NCI-H526 (cell line): Measurements from ENCODE around the gene METTL23.

ENCODE experiments used
- DNase-seq, 2 experiments: peaks; one replicate each; lab custom pipeline; 2025; lab: John Stamatoyannopoulos, UW

Gene METTL23

DNA sequence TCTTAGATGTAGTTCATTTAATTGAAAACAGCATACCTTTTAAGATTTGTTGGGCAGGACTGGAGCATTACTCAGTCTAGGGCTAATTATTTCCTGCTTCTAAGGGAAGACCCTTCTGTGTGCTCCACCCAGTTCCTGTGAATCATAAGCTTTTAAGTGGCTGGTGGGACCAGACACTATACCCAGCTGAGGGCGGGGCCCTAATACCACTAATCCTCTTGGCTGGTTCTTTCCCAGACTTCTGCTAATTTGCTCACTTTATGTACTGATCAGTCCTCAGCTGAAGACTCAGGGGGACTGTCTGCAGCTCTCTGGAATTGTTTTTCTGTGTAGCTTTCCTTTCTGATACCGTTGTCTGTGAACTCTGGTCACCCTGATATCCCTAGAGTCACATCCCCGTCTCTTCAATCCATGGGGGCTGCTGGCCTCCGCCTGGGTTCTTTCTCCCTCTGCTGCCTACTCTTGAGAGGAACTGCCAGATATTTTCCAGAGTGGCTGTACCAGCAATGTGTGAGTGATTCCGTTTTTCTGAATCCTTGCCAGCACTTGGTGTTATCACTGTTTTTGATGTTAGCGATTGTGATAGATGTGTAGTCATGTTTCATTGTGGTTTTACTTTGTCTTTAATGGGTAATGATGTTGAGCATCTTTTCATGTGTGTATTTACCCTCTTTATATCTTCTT, 46.3 kb downstream of the METTL23 start:
- DNase-seq: no peak

DNA sequence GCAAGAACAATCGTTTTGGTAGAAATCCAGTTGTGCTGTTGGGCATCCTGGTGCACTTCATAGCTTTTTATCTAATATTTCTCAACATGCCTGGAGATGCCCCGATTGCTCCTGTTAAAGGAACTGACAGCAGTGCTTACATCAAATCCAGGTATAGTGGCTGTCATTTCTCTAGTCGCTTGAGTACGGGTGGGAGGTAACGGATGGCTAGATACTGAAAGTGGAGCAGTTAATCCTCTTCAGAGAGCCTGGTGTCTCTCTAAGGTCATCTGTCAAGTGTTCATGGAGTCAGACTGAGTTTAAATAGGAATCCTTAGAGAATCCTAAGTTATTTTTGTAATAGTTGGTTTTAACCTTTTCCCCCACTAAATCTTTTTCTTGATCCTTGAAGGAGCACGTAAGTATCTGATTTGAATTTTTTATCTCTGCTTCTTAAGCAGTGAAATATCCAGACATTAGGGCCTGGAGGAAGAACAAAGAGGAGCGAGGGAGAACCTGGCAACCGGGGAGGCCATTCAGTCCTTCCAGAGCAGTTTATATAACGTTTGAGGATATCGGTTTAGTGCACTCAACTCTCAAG, 48.5 kb downstream of the METTL23 start:
- DNase-seq: no peak

DNA sequence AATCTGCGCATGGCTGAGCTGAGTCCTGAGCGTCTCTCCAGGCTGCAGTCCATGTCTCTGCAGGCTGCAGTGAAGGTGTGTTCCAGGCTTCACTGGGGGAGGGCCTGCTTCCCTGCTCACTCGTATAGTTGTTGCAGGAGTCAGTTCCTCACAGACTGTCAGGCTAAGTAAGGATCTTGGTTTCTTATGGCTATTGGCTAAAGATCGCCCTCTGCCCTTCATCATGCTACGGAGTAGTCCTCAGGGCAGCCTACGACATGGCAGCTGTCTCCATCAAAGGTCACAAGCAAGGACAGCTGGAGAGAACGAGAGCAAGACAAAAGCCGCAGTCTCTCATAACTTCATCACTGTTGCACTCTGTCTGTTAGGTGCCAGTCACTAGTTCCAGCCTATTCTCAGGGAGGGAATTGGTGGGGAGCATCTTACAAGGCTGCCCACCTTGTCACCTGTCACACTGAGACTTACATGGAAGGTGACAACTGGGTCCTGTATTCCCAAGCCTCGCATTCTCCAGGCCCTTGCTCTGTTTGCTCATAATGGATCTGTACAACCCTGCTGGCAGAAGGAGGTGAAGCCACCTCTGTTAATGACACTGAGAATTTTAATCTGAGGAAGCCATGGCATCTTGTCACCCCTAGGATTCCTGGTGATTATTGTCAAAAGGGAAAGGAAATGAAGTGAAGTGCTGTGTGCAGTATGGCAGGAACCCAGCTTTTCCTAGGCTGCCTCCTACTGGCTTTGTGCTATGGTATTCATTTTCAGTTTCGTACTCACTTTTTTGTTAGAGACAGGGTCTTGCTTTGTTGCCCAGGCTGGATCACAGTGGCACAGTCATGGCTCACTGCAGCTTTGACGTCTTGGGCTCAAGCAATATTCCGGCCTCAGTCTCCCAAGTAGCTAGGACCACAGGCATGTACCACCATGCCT, 54.7 kb downstream of the METTL23 start:
- no peak for DNase-seq

DNA sequence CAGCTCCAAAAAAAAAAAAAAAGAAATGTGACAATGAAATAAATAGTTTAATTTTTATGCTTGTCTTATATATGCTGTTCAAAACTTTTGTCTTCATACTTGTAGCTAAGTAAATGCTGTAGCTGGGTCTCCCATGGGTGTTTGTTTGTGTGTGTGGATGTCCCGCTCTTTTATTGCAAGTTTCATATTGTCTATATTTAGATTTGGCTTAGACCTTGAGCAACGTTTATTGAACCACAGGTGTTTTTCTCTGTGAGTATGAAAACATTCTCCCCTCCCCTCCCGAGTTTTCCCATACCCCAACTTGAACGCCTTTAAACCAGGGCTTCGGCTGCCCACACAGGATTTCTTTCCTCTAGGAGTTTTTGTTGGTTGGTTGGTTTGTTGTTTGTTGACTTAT, 56.5 kb downstream of the METTL23 start:
- DNase-seq: no peak
